ENCODE data around the gene ARFGAP2. TPM values are rescaled to one million over a fixed set of nuclear protein-coding genes. Genes with fewer than 3 reads are reported as not detected.

Gene ARFGAP2
- total and polyA plus RNA-seq, 2 donors (not counting 3 experiments of a cell fraction or from before 2014, with no cell fraction given), result 78.9 to 108 TPM

DNA sequence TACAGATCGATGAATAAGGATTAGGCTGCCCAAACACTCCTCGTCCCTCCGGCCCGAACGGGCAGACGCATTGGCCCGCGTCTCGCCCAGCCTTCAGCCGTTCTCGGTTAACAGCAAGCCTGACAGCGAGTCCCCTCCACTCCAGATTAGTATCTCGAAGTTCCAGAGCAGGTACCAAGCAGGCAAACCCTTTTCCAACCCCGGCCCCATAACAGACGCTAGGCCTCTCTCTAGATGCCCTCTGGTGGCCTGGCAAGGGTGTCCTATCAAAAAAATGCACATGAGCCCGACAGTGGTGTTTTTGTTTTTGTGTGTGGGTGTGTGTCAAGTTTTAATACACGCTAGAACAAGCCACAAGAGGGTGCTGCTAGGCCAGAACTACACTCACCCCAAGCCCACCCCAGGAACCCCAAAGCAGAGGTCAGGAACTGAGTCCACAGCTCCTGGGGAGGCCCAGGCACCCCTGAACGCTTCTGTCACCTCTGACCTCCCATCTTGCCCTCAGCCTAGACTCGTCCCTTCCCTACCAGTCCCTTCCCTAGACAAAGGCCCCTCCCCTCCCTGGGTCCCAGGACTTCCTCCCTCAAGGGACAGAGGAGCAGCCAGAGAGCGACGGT, 658 bp upstream of the ARFGAP2 start:
- intact Hi-C loops (cut with micrococcal nuclease) (loop anchor here (1.0 kb wide), 6 partner anchors 8 to 231 kb away; partner anchors contain the start of genes DDB2 and SLC39A13), dilution Hi-C loops (cut with MboI; ENCODE audit: extremely low pct_ligation_motif_present, low sequenced_read_pairs) (no loop called here)
- Histone ChIP-seq H3K4me2 (ENCODE audit: insufficient read depth, low read length) (peak overlapping the region; percentile 84), H3K4me1 (ENCODE audit: control insufficient read depth, extremely low read depth, insufficient read depth, low read length) (peaks cover 13% of the 10 kb centered on the region), H3K9me1 (replicated peaks; ENCODE audit: control insufficient read depth, extremely low read depth, insufficient read depth, low read length) (no peaks in the 10 kb centered on the region), H3K27ac (ENCODE audit: insufficient read depth, low read depth, low read length) (peak overlapping the region; percentile 61), H4K20me1 (replicated peaks; ENCODE audit: control insufficient read depth, extremely low read depth, insufficient read depth, low read length) (no peaks in the 10 kb centered on the region), H3K27me3 (ENCODE audit: control insufficient read depth in 2 of 2, insufficient read depth in 2 of 2, low read length in 2 of 2) (no peaks in the 10 kb centered on the region), H3K9me3 (replicated peaks; ENCODE audit: control insufficient read depth, insufficient read depth, low read length) (no peaks in the 10 kb centered on the region), H3K4me3 (replicated peaks in 1 of 3; ENCODE audit: insufficient read depth in 1 of 3, low read depth in 1 of 3, low read length in 3 of 3) (peak overlapping the region; percentile 37 to 60 (median 57)), H2AFZ (ENCODE audit: low read depth, low read length) (peak overlapping the region; percentile 61), H3K9ac (replicated peaks; ENCODE audit: extremely low read depth, insufficient read depth, low read length) (peak overlapping the region; percentile 59), H3K79me2 (ENCODE audit: control insufficient read depth, insufficient read depth, low read length) (peaks cover 39% of the 10 kb centered on the region), H3K36me3 (ENCODE audit: control insufficient read depth in 2 of 2, extremely low read depth in 1 of 2, insufficient read depth in 2 of 2, low read length in 2 of 2) (peaks cover 5 to 25% of the 10 kb centered on the region in 2 experiments)
- no TSS peak for BruUV-seq (replicated peaks)
- DNase-seq (ENCODE audit: low read depth, low spot score) (peak; percentile 84), FAIRE-seq (peak; percentile 96)
- ChIA-PET CTCF (interaction anchor here (0.9 to 5.3 kb wide), 7 partner anchors 10 to 176 kb away, joined by 3 to 67 read pairs (median 5); partner anchors contain the start of genes ACP2, MYBPC3, NR1H3 and PACSIN3), POLR2A (no interaction called here)
- peak; percentile 67 to 69 for TF ChIP-seq CTCF (IDR thresholded peaks at IDR 0.05; ENCODE audit: extremely low read depth in 1 of 2, insufficient read depth in 1 of 2, low read depth in 1 of 2, low read length in 2 of 2)
- TF ChIP-seq GATA2 (IDR thresholded peaks at IDR 0.05; ENCODE audit: insufficient read depth, insufficient read length, low read depth, low read length), result no peak

DNA sequence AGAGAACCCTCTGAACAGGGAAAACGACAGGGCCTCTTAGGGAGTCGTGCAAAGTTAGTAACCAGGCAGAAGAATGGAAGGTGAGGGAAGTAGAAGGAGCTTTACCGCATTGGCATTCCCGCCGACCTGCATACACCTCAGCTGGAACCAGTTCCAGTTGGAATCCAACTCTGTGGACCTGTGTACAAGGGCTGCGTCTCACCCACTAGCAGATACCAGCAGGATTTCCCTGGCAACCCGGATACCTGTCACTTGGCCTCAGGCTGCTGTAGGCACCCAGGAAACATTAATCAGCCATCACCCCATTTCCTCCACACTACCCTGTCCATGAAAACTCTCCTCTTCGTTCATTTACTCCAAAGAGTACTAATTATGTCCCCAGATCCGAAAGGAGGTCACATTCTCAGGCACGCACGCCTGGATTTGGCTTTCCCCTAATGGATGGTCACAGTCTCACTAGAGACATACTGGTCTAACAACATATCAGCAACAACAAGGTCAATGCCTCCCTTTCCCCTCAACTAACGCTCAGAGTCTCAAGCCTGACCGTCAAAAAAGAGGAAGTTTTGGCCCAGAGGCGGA, 842 bp downstream of the ARFGAP2 start:
- ChIA-PET POLR2A (no interaction called here), CTCF (no interaction called here)
- Histone ChIP-seq H3K4me3 (replicated peaks in 1 of 3; ENCODE audit: insufficient read depth in 1 of 3, low read depth in 1 of 3, low read length in 3 of 3) (peak overlapping the region; percentile 69 to 95 (median 79)), H3K27ac (ENCODE audit: insufficient read depth, low read depth, low read length) (peak overlapping the region; percentile 91), H3K36me3 (ENCODE audit: control insufficient read depth in 2 of 2, extremely low read depth in 1 of 2, insufficient read depth in 2 of 2, low read length in 2 of 2) (peaks cover 11 to 38% of the 10 kb centered on the region in 2 experiments), H3K4me2 (ENCODE audit: insufficient read depth, low read length) (peak overlapping the region; percentile 62), H3K79me2 (ENCODE audit: control insufficient read depth, insufficient read depth, low read length) (peaks cover 49% of the 10 kb centered on the region), H4K20me1 (replicated peaks; ENCODE audit: control insufficient read depth, extremely low read depth, insufficient read depth, low read length) (no peaks in the 10 kb centered on the region), H2AFZ (ENCODE audit: low read depth, low read length) (no peak overlapping the region), H3K27me3 (ENCODE audit: control insufficient read depth in 2 of 2, insufficient read depth in 2 of 2, low read length in 2 of 2) (no peaks in the 10 kb centered on the region), H3K4me1 (ENCODE audit: control insufficient read depth, extremely low read depth, insufficient read depth, low read length) (peaks cover 13% of the 10 kb centered on the region), H3K9me3 (replicated peaks; ENCODE audit: control insufficient read depth, insufficient read depth, low read length) (no peaks in the 10 kb centered on the region), H3K9ac (replicated peaks; ENCODE audit: extremely low read depth, insufficient read depth, low read length) (peak overlapping the region; percentile 97), H3K9me1 (replicated peaks; ENCODE audit: control insufficient read depth, extremely low read depth, insufficient read depth, low read length) (no peaks in the 10 kb centered on the region)
- TF ChIP-seq CTCF (IDR thresholded peaks at IDR 0.05; ENCODE audit: extremely low read depth in 1 of 2, insufficient read depth in 1 of 2, low read depth in 1 of 2, low read length in 2 of 2), result no peak
- TF ChIP-seq POLR2A (IDR thresholded peaks at IDR 0.05; ENCODE audit: low read depth, low read length), result no peak
- no peak for TF ChIP-seq EZH2 (IDR thresholded peaks at IDR 0.05; ENCODE audit: borderline replicate concordance, low read depth, low read length, severe bottlenecking)
- TF ChIP-seq, protein P1, sequence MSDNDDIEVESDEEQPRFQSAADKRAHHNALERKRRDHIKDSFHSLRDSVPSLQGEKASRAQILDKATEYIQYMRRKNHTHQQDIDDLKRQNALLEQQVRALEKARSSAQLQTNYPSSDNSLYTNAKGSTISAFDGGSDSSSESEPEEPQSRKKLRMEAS (IDR thresholded peaks at IDR 0.05; ENCODE audit: insufficient read depth, insufficient read length), result no peak
- no peak for TF ChIP-seq MYC (IDR thresholded peaks at IDR 0.05; ENCODE audit: low read depth, low read length)
- no peak for TF ChIP-seq POLR2AphosphoS5 (IDR thresholded peaks at IDR 0.05; ENCODE audit: insufficient read depth, low read depth, low read length)
- TF ChIP-seq JUN (IDR thresholded peaks at IDR 0.05; ENCODE audit: borderline replicate concordance, insufficient read depth, insufficient read length, low read depth), result no peak
- TF ChIP-seq GATA2 (IDR thresholded peaks at IDR 0.05; ENCODE audit: insufficient read depth, insufficient read length, low read depth, low read length), result no peak
- TF ChIP-seq FOS (IDR thresholded peaks at IDR 0.05; ENCODE audit: borderline replicate concordance, insufficient read depth, low read length), result no peak
- no peak for DNase-seq (ENCODE audit: low read depth, low spot score)
- no peak for FAIRE-seq
- no TSS peak for BruUV-seq (replicated peaks)
- intact Hi-C loops (cut with micrococcal nuclease) (no loop called here), dilution Hi-C loops (cut with MboI; ENCODE audit: extremely low pct_ligation_motif_present, low sequenced_read_pairs) (no loop called here)
